NCI-H187 (cell line): ENCODE results near the gene KIFC3.
"Not testable (repeated sequence)": the region's sequence is repeated elsewhere in the genome, so short reads cannot be mapped to it uniquely, and the experiment has no call there.

Experiments used
- DNase-seq, 2 experiments: peaks; one replicate each; lab custom pipeline; 2025; lab: John Stamatoyannopoulos, UW

The KIFC3 gene

GRCh38 chr16:57803134-57803990 is 1.1 kb upstream of the KIFC3 start:
- DNase-seq = no peak

DNA sequence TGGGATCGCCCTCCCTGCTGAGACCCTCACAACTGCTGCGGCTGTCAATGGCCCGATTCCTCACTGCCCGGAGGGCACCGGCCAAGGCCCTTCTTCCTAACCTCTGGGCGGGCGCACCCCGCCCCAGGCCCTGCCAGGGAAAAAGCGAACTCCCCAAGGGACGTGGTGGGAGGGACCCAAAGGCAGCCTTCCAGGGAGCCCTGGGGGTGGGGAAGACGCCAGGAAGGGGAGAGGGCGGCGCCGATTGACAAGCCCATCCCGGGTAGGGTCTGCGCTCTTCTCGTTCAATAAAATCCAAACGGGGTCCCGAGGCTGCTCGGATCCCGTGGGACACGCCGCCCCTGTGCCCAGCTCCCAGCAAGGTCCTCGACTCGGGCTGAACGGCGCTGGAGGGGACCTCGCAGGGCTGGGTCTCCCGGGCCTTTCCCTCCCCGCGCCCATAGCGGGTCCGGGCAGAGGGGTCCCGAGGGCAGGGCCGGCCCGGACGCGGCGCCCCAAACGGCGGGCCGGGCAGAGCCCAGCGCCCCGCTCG is 416 bp downstream of the KIFC3 start:
- no peak for DNase-seq

DNA sequence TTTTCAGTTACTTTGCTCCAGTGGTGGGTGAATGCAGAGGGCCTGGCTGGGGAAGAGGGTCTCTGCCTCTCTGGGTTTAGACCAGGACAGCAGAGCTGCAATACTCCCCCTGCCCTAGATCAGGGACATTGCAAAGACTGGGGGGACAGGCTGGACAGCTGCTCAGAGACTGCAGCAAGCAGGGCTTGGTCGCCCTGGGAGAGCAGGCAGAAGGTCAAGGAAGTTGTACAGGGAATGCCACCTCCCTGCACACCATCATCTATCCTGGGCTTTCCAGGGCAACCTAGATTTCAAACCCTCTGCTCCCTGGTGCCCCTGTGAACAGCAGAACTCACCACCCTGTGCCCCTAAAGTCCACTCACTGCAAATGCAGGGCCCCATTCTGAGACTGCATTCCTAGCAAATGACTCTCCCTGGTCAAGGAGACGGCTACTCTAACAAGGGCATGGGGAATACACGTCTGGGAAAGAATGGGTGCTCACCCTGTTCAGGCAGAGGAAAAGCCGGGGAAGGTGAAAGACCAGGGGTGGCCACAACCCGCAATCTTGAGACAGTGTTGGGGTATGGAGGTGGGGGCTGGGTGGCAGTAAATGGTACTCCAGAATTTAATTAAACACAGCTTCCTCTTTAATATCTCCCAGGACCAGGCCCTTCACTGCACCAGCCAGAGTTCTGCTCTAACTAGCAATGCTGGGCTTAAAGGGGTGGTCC is 1.0 kb downstream of the KIFC3 start:
- DNase-seq = no peak

DNA sequence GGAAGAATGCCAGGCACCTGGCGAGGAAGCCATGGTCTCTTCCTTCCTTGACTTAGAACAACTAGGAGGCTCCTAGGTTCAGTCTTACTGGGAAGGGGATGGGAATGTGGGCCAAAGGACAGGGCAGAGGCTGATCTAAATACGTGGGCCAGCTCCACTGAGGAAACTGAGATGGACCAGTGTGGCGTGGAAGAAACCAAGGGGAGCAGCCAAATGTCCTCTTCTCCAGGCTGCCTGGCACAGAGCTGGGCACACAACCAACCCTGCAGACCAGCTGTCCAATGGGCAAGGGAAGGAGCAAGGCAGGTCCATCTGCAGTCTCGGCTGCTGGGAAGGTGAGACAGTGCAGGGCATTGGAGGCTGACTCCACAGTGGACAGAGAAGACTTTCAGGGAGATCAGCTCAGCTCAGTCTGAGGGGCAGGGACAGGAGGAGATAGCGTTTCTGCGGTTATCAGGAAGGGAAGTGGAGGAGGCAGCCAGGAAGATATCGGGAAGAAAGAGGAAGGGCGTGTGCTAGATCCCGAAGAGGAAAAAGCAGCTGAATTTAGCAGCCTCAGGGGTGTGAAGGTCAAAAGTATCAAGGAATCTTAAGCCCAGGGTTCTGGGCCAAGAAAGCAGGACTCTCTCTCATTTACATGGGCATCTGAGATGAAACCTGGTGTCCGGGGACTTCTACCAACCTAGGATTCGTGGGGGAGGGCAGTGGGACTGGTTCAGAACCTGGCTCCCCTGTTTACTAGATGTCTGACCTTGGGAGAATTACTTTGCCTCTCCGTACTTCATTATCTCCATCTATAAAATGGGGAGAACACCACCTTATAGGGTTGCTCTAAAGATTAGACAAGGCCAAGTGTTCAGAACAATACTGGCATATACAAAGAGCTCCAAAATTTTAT is 1.8 kb downstream of the KIFC3 start:
- DNase-seq = no peak

GRCh38 chr16:57799600-57800199 is 2.6 kb downstream of the KIFC3 start:
- no peak for DNase-seq

DNA sequence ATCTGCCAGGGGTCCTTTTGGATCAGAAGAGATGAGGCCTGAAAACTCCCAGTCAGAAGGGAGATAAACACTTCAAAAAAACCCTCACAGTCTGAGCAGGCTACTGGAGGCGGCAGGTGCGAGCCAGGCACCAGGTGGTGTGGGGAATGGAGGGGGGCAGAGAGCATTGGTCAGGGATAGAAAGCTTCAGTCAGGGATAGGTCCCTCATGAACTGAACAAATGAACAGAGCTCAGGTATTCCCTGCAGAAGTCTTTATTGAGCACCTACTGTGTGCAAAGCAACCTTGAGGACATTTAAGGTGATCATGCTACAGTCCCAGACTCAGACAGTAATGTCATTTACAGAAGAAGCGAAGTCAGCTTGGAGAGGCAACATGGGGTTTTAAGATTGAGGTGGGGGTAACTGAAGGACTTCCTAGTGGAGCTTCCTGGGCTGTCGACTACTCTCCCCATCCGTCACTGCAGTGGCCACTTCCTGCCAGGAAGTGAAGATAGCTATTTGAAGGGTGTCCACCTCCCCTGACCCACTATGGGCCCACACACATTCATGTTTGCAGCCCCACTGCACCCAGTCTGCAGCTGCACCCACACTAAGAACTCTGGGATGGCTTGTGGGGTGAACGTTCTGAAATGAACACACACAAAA is 3.2 kb downstream of the KIFC3 start:
- DNase-seq = peak; percentile 21 to 63

DNA sequence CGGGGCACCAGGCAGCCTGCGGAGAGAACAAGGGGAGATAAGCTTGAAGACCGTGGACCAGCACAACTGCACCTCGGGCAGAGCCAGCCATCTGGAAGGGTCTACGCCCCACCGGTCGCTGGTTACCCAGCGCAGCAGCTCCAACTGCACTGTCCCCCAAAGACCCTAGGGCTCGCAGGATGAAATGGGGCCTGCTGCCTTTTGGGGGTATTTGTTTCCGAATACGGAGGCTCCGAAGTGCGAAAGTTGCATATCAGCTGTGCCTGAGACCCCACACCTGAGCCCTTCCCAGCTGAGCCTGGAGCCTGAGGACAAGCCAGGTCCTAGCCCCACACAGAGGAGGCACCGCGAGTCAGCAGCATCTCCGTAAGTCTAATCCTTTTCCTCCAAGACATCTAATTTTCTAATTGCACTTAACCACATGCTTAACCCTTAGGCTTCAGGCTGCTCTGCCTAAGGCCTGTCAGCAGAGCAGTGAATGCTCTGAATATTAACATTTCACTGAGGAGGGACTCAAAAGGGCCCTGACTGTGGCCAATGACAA is 4.0 kb downstream of the KIFC3 start:
- no peak for DNase-seq

DNA sequence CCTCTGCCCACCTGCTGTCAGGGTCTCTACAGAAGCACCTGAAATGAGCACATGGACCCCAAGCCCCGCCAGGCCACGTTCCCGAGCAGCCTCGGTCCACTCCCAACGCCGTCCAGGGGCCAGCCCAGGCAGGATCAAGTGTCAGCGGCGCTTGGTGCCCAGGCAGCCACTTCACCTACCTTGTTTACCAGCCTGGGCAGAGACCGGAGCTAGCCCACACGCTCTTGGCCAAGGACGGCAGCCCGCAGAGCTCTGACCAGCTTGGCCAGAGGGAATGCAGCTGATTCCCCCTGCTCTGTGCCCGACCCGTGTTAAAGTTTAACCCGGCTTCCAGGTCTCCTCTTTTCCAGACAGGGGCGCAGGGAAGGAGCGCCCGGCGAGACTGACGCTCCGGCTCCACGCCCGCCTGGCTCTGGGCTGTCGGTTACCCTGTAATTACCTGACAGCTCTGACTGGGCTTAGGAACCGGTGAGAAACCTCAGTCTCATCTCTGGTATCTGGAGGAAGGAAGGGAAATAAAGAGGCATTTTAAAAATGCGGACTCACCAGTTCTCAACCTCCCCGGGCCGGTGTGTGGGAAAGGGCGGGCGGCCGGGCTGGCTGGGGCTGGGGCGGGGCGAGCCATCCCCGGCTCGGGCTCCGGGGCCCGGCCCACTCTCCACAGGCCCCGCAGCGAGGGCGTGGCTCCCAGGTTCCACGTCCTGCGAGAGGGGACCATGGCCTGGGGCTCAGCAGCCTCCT is 4.6 kb downstream of the KIFC3 start:
- DNase-seq = no peak

DNA sequence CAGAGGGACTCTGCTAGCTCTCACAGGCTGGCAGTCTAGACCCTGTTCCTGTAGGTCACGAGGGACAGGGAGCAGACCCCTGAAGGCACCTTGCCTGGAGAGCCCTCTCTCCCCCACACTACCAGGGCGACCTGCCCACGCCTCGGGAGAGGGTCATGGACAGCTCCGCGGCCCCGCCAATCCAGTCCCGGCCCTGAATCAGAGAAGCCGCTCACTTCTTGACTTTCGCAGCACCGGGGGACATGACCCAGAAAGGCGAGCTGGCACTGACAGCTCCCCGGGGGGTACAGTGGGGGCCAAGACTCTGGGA is 5.1 kb downstream of the KIFC3 start:
- no peak for DNase-seq

GRCh38 chr16:57796014-57796413 is 6.3 kb downstream of the KIFC3 start:
- not testable (repeated sequence) for DNase-seq

DNA sequence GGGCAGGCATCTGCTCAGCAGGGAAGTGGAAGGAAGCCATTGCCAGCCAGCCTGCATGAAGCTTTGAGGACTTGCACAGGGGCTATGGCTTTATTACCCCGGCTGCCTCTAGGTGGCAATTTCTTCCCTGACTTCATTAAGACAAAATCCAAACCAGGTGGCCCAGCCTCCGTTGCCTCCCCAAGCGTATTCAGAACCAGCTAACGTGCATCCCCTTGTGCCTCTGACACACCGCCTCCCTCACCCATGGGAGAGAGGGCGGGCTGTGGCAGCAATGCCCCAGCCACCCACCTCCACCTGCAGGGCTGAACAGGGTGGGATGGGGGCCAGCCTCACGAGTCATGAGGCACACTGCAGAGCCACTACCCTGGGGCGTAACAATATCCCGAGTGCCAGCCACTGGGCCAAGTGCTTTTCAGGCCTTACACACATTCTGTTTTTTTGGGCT is 6.8 kb downstream of the KIFC3 start:
- DNase-seq = no peak

DNA sequence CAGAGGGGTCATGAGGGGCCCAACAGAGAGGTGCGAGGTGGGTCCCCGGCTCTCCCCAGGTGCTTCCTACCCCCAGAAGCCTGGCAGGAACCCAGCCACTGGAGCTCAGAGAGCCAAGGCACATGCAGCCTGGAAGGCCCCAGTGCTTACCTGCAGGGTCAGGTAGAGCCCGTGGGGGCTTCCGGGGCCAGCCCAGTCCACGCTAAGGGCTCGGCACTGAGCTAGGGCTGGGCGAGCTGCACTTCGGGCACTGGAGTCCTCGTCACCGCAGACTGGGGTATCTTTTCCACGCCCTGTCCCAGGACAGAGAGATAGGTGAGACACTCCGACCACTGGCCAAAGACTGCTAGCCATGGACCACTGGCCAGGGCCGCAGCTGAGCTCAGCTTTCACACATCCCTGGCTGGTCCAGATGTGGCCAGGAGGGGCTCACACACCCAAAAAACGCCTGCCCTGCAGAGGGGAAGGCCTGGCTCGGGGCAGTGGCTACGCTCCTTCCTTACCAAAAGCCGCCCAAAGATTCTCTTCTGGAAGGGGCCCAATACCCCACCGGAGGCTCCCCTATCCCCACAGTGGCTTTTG is 7.4 kb downstream of the KIFC3 start:
- no peak for DNase-seq

DNA sequence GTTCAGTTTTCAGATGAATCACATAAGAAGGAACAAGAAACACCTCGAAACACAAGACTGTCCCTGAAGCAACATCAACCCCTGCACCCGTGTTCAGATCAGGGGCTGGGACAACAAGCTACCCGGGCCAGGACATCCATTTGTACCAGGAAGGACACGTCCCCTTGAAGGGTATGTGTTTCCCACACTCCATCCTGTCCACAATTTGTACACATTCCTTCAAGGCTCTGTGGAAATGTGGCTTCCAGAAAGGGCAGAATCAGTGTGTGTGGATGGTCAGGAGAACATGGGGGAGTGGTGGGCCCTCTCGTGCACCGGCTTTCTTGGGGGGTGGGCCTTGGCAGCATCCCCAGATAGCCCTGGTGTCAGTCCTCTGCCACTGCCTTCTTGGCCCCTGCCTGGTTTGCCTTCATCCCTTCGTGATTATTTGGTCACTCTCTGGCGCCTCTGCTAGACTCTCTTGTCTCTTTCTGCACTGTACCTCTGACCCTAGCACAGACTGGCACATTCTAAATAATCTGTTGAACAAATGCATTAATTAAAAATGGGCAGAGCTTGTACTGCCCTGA is 10.3 kb downstream of the KIFC3 start:
- DNase-seq = no peak

- DNase-seq = no peak
Measured at GRCh38 chr16:57791195-57791892, 10.9 kb downstream of the KIFC3 start.

DNA sequence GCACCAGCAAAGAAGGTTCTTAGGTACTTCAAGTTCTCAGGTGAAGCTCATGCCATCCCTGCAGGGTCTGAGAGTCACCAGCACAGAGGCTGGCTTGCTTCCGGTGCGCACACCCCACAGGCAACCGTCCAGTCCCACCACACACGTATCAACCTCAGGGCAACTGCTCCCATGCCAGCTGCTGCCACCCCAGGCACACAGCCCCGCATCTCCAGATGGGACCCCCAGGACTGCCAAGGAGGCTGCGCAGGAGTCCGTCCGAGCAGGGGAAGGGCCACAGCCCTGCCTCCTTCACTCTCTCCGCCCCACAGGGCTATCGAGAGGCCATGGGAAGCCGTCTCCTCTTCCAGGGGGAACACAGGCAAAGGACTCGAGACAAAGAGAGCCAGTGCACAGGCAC is 13.3 kb downstream of the KIFC3 start:
- DNase-seq = no peak

DNA sequence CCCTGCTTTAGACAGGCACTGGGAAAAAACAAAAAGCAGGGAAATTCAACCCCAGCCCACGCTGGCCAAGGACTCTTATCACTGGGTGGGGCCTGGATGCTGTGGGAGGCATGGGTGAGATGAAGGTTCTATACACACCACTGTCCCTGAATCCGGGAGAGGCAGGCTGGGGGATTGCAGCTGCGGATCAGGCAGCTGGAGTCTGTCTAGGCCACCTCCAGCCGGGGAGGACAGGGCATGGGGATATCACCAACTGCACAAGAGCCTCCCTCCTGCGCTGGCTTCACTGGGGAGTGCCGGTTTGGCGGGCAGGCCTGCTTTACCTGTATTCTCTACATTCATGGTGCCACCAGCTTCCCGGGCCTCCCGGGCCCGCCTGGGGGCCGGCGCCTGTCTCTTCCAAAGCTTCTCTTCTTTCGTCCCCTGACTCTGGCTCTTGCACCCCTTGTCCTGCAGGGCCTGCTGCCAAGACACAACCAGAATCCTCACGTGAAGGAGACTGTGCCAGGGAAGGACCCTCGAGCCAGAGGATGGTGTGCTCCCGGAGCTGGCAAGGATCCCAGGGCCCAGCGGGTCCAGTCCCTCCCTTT is 13.9 kb downstream of the KIFC3 start:
- DNase-seq = peak; percentile 7 to 29

- DNase-seq = no peak
Measured at GRCh38 chr16:57787519-57787905, 14.8 kb downstream of the KIFC3 start.
